Spleen (tissue), 11 donors: Measurements from ENCODE around the gene COL1A2. TPM values are rescaled to one million over a fixed set of nuclear protein-coding genes. Genes with fewer than 3 reads are reported as not detected.
A peak's percentile ranks its signal among the peaks of the same experiment; 100 is the strongest.

Experiments used
- DNase-seq: peaks from one replicate; pipeline ENCODE4 v3.0.0-alpha.2; 2020
- H3K27ac ChIP-seq, 8 donors: fragments of 200-600 bp; sonication (generic) in 7 of 8; 1 replicate in 4 of 8; 2 replicates in 4 of 8; pipeline versions ENCODE4 v1.5.0 to v1.8.0; 2016 to 2021; ENCODE audit warnings: inconsistent platforms in 4 of 8, mild to moderate bottlenecking in 4 of 8, moderate library complexity in 1 of 8
- H3K27me3 ChIP-seq, 7 donors: fragments of 200-600 bp; sonication (generic) in 6 of 7; replicated peaks in 1 of 7; 1 replicate in 4 of 7; 2 replicates in 3 of 7; pipeline versions ENCODE4 v1.5.0 to v1.8.0; 2016 to 2021; ENCODE audit warnings: inconsistent platforms in 3 of 7, mild to moderate bottlenecking in 1 of 7
- H3K36me3 ChIP-seq, 6 donors: fragments of 200-600 bp; sonication (generic) in 5 of 6; 1 replicate in 4 of 6; 2 replicates in 2 of 6; pipeline versions ENCODE4 v1.5.0 to v1.8.0; 2016 to 2021; ENCODE audit warnings: inconsistent platforms in 2 of 6
- H3K4me1 ChIP-seq, 6 donors: fragments of 200-600 bp; sonication (generic) in 5 of 6; 1 replicate in 3 of 6; 2 replicates in 3 of 6; pipeline versions ENCODE4 v1.5.0 to v1.8.0; 2016 to 2021; ENCODE audit warnings: inconsistent platforms in 3 of 6
- H3K4me3 ChIP-seq, 8 donors: fragments of 200-600 bp; sonication (generic) in 7 of 8; 1 replicate in 4 of 8; 2 replicates in 4 of 8; pipeline versions ENCODE4 v1.5.0 to v1.8.0; 2016 to 2021; ENCODE audit warnings: inconsistent platforms in 4 of 8, mild to moderate bottlenecking in 4 of 8, moderate library complexity in 2 of 8
- H3K9me3 ChIP-seq, 8 donors: fragments of 200-600 bp; sonication (generic) in 7 of 8; 1 replicate in 4 of 8; 2 replicates in 4 of 8; pipeline versions ENCODE4 v1.5.0 to v1.8.0; 2016 to 2021; ENCODE audit warnings: inconsistent platforms in 4 of 8
- POLR2A ChIP-seq, 3 donors: fragments of 450-650 bp; IDR thresholded peaks; one replicate each; pipeline ENCODE4 v1.5.1; 2017; ENCODE audit warnings: antibody characterized with exemption in 3 of 3, mild to moderate bottlenecking in 1 of 3
- POLR2AphosphoS5 ChIP-seq, 3 donors: sonication (generic); formaldehyde crosslinking; IDR thresholded peaks; one replicate each; pipeline ENCODE4 v1.5.1; 2017; ENCODE audit warnings: antibody characterized with exemption in 3 of 3
- WGBS, 5 donors: extraction: QIAGEN DNeasy Blood & Tissue Kit in 3 of 5; methylation state at CpG; one replicate each; pipeline versions ENCODE4 v1.1.5 to v1.1.7; 2013 to 2018; 5-methylcytosine and 5-hydroxymethylcytosine counted together
- intact Hi-C: fragments of 100-400 bp; cut with DNase I; formaldehyde crosslinking; loops from one replicate; pipeline ENCODE4 v1.15.0; 2023; ENCODE audit warnings: low total_unique reads
- polyA plus RNA-seq, 3 donors: library from polyadenylated mRNA; stranded (reverse); fragments of 200-250 nt; gene quantifications; one replicate each; pipeline ENCODE4 v1.2.1, GENCODE V29; 2013
- total RNA-seq, 7 donors: library from RNA; depleted of rRNA in 3 of 7; stranded (reverse); fragments of >200 nt in 3 of 7; fragmentation: NEBNext Ultra II Directional in 4 of 7; extraction: Animal tissue kit (Norgen Biotek cat#: 25700) in 4 of 7; gene quantifications; one replicate each; pipeline versions ENCODE4 v1.1.0 to v1.2.1, GENCODE V29; 2016 to 2021
- TF ChIP-seq, protein P1 (sequence below), 11 experiments: fragments of 200-600 bp in 7 of 11; fragments of 450-650 bp in 4 of 11; sonication (generic) in 4 of 11; IDR thresholded peaks in 8 of 11; conservative IDR thresholded peaks in 3 of 11; 1 replicate in 7 of 11; 2 replicates in 4 of 11; pipeline versions ENCODE4 v1.4.0 to v1.8.0; 2016 to 2021; ENCODE audit warnings: antibody characterized with exemption in 11 of 11, inconsistent platforms in 4 of 11, mild to moderate bottlenecking in 1 of 11
- donor health status: healthy with polysubstance abuse.
- donor health status: DM: no; HTN: no; CAD: no; lungs with moderate emphysema.
- donor health status: DM: no; HTN: no; CAD: no.
- donor health status: Bipolar disorder and iron deficiency.
- donor health status: healthy.
- donor health status: DM: no; HTN: no; CAD: no.
- donor health status: DM: yes; HTN: yes; CAD: no.

COL1A2 gene
- total and polyA plus RNA-seq, 10 donors: 39.7 to 228 (median 116) TPM

DNA sequence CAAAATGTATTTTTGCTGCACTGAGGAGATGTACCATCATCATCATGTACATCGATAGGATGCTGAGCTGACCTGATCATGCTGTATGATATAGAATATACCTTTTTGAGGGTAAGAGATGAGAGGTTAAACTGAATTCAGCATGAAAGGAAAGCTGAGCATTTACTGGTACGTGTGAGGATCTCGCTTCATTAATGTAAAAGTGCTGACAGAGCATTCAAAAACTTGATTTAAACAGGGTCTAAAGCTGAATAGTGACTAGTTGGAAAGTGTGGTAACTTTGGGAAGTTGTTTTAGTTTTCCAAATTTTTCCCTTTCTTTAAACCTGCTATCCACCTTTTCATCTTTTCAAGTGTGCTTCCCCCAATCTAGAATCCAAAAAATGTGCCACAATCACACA, 28.5 kb upstream of the COL1A2 start:
- no peak overlapping the region for H3K27ac ChIP-seq
- DNase-seq: no peak
- H3K27me3 ChIP-seq: no peaks in the 10 kb centered on the region
- H3K36me3 ChIP-seq: no peaks in the 10 kb centered on the region
- no peak overlapping the region for H3K4me3 ChIP-seq
- no peak for TF ChIP-seq POLR2A (IDR thresholded peaks at IDR 0.05)
- WGBS, 5 donors: 91 to 99% (median 96%) methylated on average over 3 of the region's 3 CpGs
- intact Hi-C loops: no loop called here
- no peaks in the 10 kb centered on the region for H3K9me3 ChIP-seq
- no peaks in the 10 kb centered on the region for H3K4me1 ChIP-seq

DNA sequence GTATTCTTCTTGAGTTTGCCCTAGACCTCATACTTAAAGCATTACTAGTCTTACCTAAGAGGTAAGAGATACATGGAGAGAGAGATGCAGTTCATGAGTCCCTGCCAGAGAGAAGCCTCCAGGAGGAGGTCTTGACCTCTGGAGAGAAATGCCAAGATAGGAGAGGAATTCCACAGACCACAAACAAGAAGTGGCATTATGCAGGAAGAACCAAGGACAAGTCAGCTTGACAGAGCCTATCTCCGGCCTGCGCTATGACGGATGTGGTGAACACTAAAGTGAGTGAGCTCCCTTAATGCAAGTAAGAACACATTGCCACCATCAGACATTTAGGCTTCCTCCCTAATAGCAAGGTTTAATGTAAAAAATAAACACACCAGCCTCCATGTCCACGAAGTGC, 27.9 kb upstream of the COL1A2 start:
- H3K4me3 ChIP-seq: no peak overlapping the region
- H3K36me3 ChIP-seq: no peaks in the 10 kb centered on the region
- no peaks in the 10 kb centered on the region for H3K9me3 ChIP-seq
- no peaks in the 10 kb centered on the region for H3K27me3 ChIP-seq
- TF ChIP-seq POLR2AphosphoS5 (IDR thresholded peaks at IDR 0.05) (no peak), POLR2A (IDR thresholded peaks at IDR 0.05) (no peak)
- TF ChIP-seq, protein P1, sequence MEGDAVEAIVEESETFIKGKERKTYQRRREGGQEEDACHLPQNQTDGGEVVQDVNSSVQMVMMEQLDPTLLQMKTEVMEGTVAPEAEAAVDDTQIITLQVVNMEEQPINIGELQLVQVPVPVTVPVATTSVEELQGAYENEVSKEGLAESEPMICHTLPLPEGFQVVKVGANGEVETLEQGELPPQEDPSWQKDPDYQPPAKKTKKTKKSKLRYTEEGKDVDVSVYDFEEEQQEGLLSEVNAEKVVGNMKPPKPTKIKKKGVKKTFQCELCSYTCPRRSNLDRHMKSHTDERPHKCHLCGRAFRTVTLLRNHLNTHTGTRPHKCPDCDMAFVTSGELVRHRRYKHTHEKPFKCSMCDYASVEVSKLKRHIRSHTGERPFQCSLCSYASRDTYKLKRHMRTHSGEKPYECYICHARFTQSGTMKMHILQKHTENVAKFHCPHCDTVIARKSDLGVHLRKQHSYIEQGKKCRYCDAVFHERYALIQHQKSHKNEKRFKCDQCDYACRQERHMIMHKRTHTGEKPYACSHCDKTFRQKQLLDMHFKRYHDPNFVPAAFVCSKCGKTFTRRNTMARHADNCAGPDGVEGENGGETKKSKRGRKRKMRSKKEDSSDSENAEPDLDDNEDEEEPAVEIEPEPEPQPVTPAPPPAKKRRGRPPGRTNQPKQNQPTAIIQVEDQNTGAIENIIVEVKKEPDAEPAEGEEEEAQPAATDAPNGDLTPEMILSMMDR (IDR thresholded peaks at IDR 0.05 in 8 of 11, conservative IDR thresholded peaks at IDR 0.05 in 3 of 11): no peak
- intact Hi-C loops: no loop called here
- H3K27ac ChIP-seq: no peak overlapping the region
- no peaks in the 10 kb centered on the region for H3K4me1 ChIP-seq
- DNase-seq: no peak
- WGBS, 5 donors: 41 to 80% (median 68%) methylated on average over 4 of the region's 4 CpGs

DNA sequence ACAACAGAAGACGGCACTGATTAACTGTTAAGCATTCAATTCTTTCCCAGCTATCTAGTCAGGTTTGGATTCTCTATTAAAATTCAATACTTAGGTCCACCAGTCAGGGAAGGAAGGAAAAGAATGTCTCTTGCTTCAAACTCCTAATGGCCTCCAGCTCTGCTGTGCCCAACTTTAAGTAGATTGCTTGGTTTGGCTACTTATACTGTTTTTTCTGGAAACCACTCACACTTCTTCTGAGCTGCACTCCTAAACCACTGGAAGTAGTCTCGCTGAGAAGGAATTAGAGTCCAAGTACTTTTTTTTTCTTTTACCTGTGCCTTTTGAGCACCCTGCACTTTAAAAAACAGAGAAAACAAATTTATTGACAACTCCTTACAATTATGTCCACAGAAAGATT, 26.7 kb upstream of the COL1A2 start:
- H3K4me1 ChIP-seq: no peaks in the 10 kb centered on the region
- intact Hi-C loops: no loop called here
- peak overlapping the region in 5 of 8 donors; percentile 3 to 43 (median 36) for H3K27ac ChIP-seq

GRCh38 chr7:94368371-94368791, 26.3 kb upstream of the COL1A2 start:
- TF ChIP-seq POLR2AphosphoS5 (IDR thresholded peaks at IDR 0.05) (no peak), POLR2A (IDR thresholded peaks at IDR 0.05) (no peak)
- TF ChIP-seq, protein P1 (IDR thresholded peaks at IDR 0.05 in 8 of 11, conservative IDR thresholded peaks at IDR 0.05 in 3 of 11): no peak
- 31 to 46% (median 35%) methylated on average over 5 of the region's 5 CpGs for WGBS, 5 donors
- Histone ChIP-seq H3K27me3 (no peaks in the 10 kb centered on the region), H3K9me3 (no peaks in the 10 kb centered on the region), H3K4me1 (no peaks in the 10 kb centered on the region), H3K27ac (peak overlapping the region in 5 of 8 donors; percentile 3 to 43 (median 36)), H3K36me3 (no peaks in the 10 kb centered on the region), H3K4me3 (no peak overlapping the region)
- intact Hi-C loops: no loop called here
- no peak for DNase-seq

More for the DNA sequence above, 26.7 kb upstream of the COL1A2 start:
- TF ChIP-seq POLR2AphosphoS5 (IDR thresholded peaks at IDR 0.05): no peak
- no peak for TF ChIP-seq POLR2A (IDR thresholded peaks at IDR 0.05)
- TF ChIP-seq, protein P1 (IDR thresholded peaks at IDR 0.05 in 8 of 11, conservative IDR thresholded peaks at IDR 0.05 in 3 of 11): no peak
- Histone ChIP-seq H3K27me3 (no peaks in the 10 kb centered on the region), H3K4me3 (no peak overlapping the region), H3K9me3 (no peaks in the 10 kb centered on the region), H3K36me3 (no peaks in the 10 kb centered on the region)
- WGBS, 5 donors: 73 to 87% (median 80%) methylated on average over 2 of the region's 2 CpGs
- DNase-seq: no peak

DNA sequence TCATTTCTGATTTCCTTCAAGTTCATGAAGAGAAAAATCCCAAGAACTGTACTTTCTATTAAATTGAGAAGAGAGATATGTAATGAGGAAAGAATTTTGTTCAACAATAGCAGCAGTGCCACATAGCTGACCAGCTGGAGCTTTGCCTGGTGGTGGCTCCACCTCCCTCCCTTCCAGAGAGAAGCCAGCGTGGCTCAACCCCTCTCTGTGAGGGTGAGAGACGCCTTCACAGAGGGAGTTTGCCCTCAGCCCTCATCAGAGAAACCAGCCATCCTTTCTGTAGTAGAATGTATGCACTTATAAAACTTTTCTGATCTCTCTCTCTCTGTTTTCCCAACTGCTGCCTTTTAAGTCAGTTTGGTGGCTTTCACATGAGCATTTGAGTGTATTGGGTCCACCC, 20.5 kb upstream of the COL1A2 start:
- Histone ChIP-seq H3K9me3 (no peaks in the 10 kb centered on the region), H3K4me1 (no peaks in the 10 kb centered on the region), H3K27me3 (no peaks in the 10 kb centered on the region), H3K27ac (peak overlapping the region in 7 of 8 donors; percentile 51 to 81 (median 72)), H3K4me3 (no peak overlapping the region), H3K36me3 (no peaks in the 10 kb centered on the region)
- peak in 2 of 3 donors; percentile 30 to 65 for TF ChIP-seq POLR2AphosphoS5 (IDR thresholded peaks at IDR 0.05)
- peak in 1 of 3 donors; percentile 7 for TF ChIP-seq POLR2A (IDR thresholded peaks at IDR 0.05)
- TF ChIP-seq, protein P1 (IDR thresholded peaks at IDR 0.05 in 8 of 11, conservative IDR thresholded peaks at IDR 0.05 in 3 of 11): no peak
- no peak for DNase-seq
- intact Hi-C loops: no loop called here
- 37 to 78% (median 65%) methylated on average over 2 of the region's 2 CpGs for WGBS, 5 donors
